ENCODE data around the gene C11orf54.

- TF ChIP-seq CTCF (IDR thresholded peaks at IDR 0.05; ENCODE audit: low read length) = peak; percentile 45; the same call in 1 of the 2 replicates
- TF ChIP-seq EZH2 (IDR thresholded peaks at IDR 0.05; ENCODE audit: borderline replicate concordance, low read length) = no peak
Observed at GRCh38 chr11:93784145-93784934, 42.9 kb downstream of the C11orf54 start, which contains the start of gene MED17.
